ENCODE data around the gene C10orf105.

DNA sequence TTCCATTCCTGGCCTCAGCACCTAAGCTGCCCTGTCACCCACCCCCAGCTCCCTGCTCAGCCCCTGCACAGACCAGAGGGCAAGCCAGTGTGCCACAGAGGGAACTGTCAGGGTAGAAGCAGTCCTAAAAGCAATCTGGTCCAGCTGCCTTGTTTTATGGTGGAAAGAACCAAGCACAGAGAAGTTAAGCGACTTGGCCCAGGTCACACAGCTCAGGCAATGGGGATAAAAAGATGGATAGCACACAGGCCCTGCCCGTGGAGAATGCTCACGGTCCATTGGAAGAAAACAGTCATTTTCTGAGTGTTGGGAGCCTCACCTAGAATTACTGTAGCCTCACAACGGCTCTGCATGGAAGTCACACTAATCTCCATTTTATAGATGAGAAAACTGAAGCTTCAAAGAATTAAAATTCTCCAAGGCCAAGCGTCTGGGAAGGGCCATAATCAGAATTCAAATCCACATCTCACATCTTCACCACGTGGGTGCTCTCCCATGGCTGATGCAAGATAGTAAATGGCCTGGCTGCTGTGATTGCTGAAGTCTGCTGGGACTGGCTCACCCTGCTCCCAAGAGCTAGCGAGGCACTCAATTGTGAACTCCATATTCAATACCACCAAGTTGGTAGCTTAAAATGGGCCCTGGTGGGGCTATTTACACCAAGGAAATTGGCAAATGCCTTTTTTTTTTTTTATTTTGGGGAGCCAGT, 26.8 kb downstream of the C10orf105 start:
- no peak for TF ChIP-seq POLR2A (IDR thresholded peaks at IDR 0.05; ENCODE audit: low read depth, low read length)
- no peak for TF ChIP-seq POLR2AphosphoS5 (IDR thresholded peaks at IDR 0.05; ENCODE audit: low read depth, low read length)
- no peak for TF ChIP-seq POU2F2 (IDR thresholded peaks at IDR 0.05; ENCODE audit: low read depth, low read length)
- no peak for TF ChIP-seq TAF1 (IDR thresholded peaks at IDR 0.05; ENCODE audit: low read depth, low read length)
- TF ChIP-seq SPI1 (IDR thresholded peaks at IDR 0.05; ENCODE audit: low read depth, low read length) = no peak
- TF ChIP-seq PAX5 (IDR thresholded peaks at IDR 0.05; ENCODE audit: insufficient read depth, low read length, severe bottlenecking) = no peak

Measured in GM12891 (cell line).